ENCODE measurements around the gene BAAT.

Gene BAAT

GRCh38 chr9:101398068-101398929 is 13.5 kb upstream of the BAAT start, which contains the start of the genes MRPL50 and ZNF189:
MRPL50 (minus strand) TSS chr9:101398618; CDS start chr9:101398592, 26 bp downstream.
ZNF189 (plus strand) TSS chr9:101398851; CDS start chr9:101399157, 306 bp downstream.
- DNase-seq: peak; percentile 97

GRCh38 chr9:101397746-101398067 is 12.9 kb upstream of the BAAT start:
- no peak for DNase-seq

- no peak for DNase-seq
Measured at GRCh38 chr9:101394687-101395086, 9.9 kb upstream of the BAAT start.

GRCh38 chr9:101393135-101393534 is 8.3 kb upstream of the BAAT start:
- DNase-seq: no peak

GRCh38 chr9:101388507-101388993 is 3.7 kb upstream of the BAAT start:
- peak; percentile 8 for DNase-seq

- DNase-seq: peak; percentile 63
Measured at GRCh38 chr9:101387871-101388506, 3.2 kb upstream of the BAAT start.

- DNase-seq: no peak
Measured at GRCh38 chr9:101383361-101383760, 1.4 kb downstream of the BAAT start.

GRCh38 chr9:101381833-101382342 is 2.9 kb downstream of the BAAT start:
- no peak for DNase-seq

- DNase-seq: no peak
Measured at GRCh38 chr9:101381118-101381517, 3.7 kb downstream of the BAAT start.

- DNase-seq: no peak
Measured at GRCh38 chr9:101380295-101380694, 4.5 kb downstream of the BAAT start.

GRCh38 chr9:101376111-101376848 is 8.5 kb downstream of the BAAT start:
- no peak for DNase-seq

- no peak for DNase-seq
Measured at GRCh38 chr9:101375546-101375945, 9.3 kb downstream of the BAAT start.

GRCh38 chr9:101372327-101373118 is 12.3 kb downstream of the BAAT start:
- no peak for DNase-seq

GRCh38 chr9:101371813-101372212 is 13.0 kb downstream of the BAAT start:
- no peak for DNase-seq

GRCh38 chr9:101369884-101370531 is 14.8 kb downstream of the BAAT start:
- DNase-seq: no peak

- no peak for DNase-seq
Measured at GRCh38 chr9:101369286-101369685, 15.5 kb downstream of the BAAT start.

GRCh38 chr9:101367323-101367722 is 17.5 kb downstream of the BAAT start:
- DNase-seq: no peak

- no peak for DNase-seq
Measured at GRCh38 chr9:101366038-101366756, 18.6 kb downstream of the BAAT start.

GRCh38 chr9:101365181-101365580 is 19.6 kb downstream of the BAAT start:
- no peak for DNase-seq

GRCh38 chr9:101362450-101362849 is 22.4 kb downstream of the BAAT start:
- no peak for DNase-seq

GRCh38 chr9:101360647-101361046 is 24.2 kb downstream of the BAAT start:
- no peak for DNase-seq

All from NCI-H1105 (cell line).